Glutamatergic neuron (in vitro differentiated cells): Measurements from ENCODE around the gene MRPL36. TPM values are rescaled to one million over a fixed set of nuclear protein-coding genes. Genes with fewer than 3 reads are reported as not detected.
A peak's percentile ranks its signal among the peaks of the same experiment; 100 is the strongest.

Experiments
- DNase-seq: peaks from one replicate; pipeline ENCODE4 v3.0.0; 2022
- H3K27ac Mint-ChIP-seq: one replicate; pipeline ENCODE4 v1.8.0; 2020; ENCODE audit warnings: mild to moderate bottlenecking, mixed read lengths, inconsistent platforms; ENCODE audit not compliant: unreplicated experiment
- H3K27me3 Mint-ChIP-seq: one replicate; pipeline ENCODE4 v1.8.0; 2020; ENCODE audit warnings: mild to moderate bottlenecking, moderate library complexity, mixed read lengths, inconsistent platforms; ENCODE audit not compliant: unreplicated experiment
- H3K36me3 Mint-ChIP-seq: one replicate; pipeline ENCODE4 v1.8.0; 2020; ENCODE audit warnings: mild to moderate bottlenecking, mixed read lengths, inconsistent platforms; ENCODE audit not compliant: unreplicated experiment
- H3K4me1 Mint-ChIP-seq: one replicate; pipeline ENCODE4 v1.8.0; 2020; ENCODE audit warnings: mild to moderate bottlenecking, low read depth, mixed read lengths, inconsistent platforms; ENCODE audit not compliant: unreplicated experiment
- H3K4me3 Mint-ChIP-seq: one replicate; pipeline ENCODE4 v1.8.0; 2020; ENCODE audit warnings: mild to moderate bottlenecking, mixed read lengths, inconsistent platforms; ENCODE audit not compliant: unreplicated experiment
- H3K9me3 Mint-ChIP-seq: one replicate; pipeline ENCODE4 v1.8.0; 2020; ENCODE audit warnings: mild to moderate bottlenecking, moderate library complexity, mixed read lengths, inconsistent platforms; ENCODE audit not compliant: unreplicated experiment
- CTCF ChIP-seq: fragments of 200-600 bp; sonication (generic); IDR thresholded peaks from one replicate; pipeline ENCODE4 v1.5.0; 2021; ENCODE audit not compliant: partially characterized antibody, unreplicated experiment
- total RNA-seq: library from RNA; stranded (reverse); fragmentation: NEBNext Ultra II Directional; extraction: Animal tissue kit (Norgen Biotek cat#: 25700); gene quantifications from one replicate; pipeline ENCODE4 v1.2.1, GENCODE V29; 2021; ENCODE audit not compliant: unreplicated experiment

Gene MRPL36
- total RNA-seq, 1 donor from 2014 or later = 40.0 TPM

- Mint-ChIP-seq H3K36me3 (no peaks in the 10 kb centered on the region), H3K9me3 (no peaks in the 10 kb centered on the region), H3K27ac (no peak overlapping the region), H3K27me3 (no peaks in the 10 kb centered on the region), H3K4me1 (peaks cover 24% of the 10 kb centered on the region), H3K4me3 (peak overlapping the region; percentile 42)
- no peak for DNase-seq
- TF ChIP-seq CTCF = no peak
Observed at GRCh38 chr5:1831677-1832313, 32.2 kb upstream of the MRPL36 start.

- no peaks in the 10 kb centered on the region for H3K9me3 Mint-ChIP-seq
- no peaks in the 10 kb centered on the region for H3K36me3 Mint-ChIP-seq
- no peaks in the 10 kb centered on the region for H3K27me3 Mint-ChIP-seq
- H3K4me3 Mint-ChIP-seq = no peak overlapping the region
- no peak overlapping the region for H3K27ac Mint-ChIP-seq
- peaks cover 24% of the 10 kb centered on the region for H3K4me1 Mint-ChIP-seq
- TF ChIP-seq CTCF = no peak
- no peak for DNase-seq
Observed at GRCh38 chr5:1831257-1831656, 31.6 kb upstream of the MRPL36 start.

DNA sequence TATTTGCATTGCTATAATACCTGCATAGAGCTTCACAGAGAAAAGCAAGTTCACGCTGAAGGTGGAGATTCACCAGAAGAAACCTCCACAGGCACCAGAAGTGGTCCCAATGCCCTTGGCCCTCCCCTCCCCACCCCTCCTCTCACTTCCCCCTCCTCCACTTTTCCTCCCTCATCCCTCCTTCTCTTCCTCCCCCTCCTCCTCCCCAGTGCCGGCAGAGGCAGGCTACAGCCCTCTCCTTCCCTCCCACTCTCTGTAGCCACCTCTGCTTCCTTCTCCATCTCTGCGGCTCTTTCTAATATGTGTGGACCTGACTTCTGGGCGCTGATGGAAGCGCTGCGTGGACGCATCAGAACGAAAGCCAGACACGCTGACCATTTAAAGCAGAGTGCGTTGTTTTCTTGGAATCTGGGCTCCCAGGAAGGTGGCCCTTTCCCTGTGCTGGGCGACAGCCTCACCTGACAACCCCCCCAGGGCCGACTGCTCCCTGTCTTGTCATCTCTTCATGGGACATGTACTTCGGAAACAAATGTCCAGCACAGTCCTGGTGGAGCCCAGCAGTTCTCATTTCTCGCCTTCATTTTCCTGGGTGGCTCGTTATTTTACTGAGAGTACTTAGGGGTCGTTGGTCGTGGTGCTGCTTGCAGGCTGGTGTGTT is 31.1 kb upstream of the MRPL36 start:
- Mint-ChIP-seq H3K27ac (no peak overlapping the region), H3K36me3 (no peaks in the 10 kb centered on the region), H3K4me1 (peaks cover 20% of the 10 kb centered on the region), H3K27me3 (peaks cover under 1% of the 10 kb centered on the region), H3K9me3 (peaks cover under 1% of the 10 kb centered on the region), H3K4me3 (no peak overlapping the region)
- TF ChIP-seq CTCF = no peak
- no peak for DNase-seq

DNA sequence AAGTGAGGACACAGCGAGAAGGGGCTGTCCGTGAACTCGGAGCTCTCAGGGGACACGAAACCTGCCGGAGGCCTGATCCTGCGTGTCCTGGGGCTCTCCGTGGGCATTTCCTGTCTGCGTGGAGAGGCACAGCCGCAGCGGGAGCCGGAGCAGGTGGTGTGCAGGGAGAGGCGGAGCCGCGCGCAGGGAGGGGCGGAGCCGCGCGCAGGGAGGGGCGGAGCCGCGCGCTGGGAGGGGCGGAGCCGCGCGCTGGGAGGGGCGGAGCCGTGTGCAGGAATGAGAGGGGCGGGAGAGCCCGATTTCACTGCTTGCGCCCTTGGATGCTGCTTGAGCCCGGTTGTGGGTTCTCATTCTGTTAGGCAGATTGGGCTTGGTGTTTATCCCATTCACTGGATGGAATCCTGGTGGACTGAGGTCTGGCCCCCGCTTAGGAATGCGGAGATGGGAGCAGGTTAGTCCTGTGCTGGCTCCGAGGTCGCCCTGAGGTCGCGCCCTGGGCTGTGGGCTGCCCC is 28.3 kb upstream of the MRPL36 start:
- H3K27me3 Mint-ChIP-seq = peaks cover 4% of the 10 kb centered on the region
- peaks cover 4% of the 10 kb centered on the region for H3K9me3 Mint-ChIP-seq
- no peaks in the 10 kb centered on the region for H3K36me3 Mint-ChIP-seq
- no peak overlapping the region for H3K4me3 Mint-ChIP-seq
- H3K27ac Mint-ChIP-seq = no peak overlapping the region
- no peak for DNase-seq
- H3K4me1 Mint-ChIP-seq = peaks cover 11% of the 10 kb centered on the region
- TF ChIP-seq CTCF = no peak
